NCI-H1436 treated with DMSO at 0.1 percent for 48 hours (cell line): ENCODE data around the gene KLHL14.
"Not testable (repeated sequence)": the region's sequence is repeated elsewhere in the genome, so short reads cannot be mapped to it uniquely, and the experiment has no call there.

Experiments used
- DNase-seq: peaks from one replicate; lab custom pipeline; 2025; lab: John Stamatoyannopoulos, UW

Gene KLHL14

DNA sequence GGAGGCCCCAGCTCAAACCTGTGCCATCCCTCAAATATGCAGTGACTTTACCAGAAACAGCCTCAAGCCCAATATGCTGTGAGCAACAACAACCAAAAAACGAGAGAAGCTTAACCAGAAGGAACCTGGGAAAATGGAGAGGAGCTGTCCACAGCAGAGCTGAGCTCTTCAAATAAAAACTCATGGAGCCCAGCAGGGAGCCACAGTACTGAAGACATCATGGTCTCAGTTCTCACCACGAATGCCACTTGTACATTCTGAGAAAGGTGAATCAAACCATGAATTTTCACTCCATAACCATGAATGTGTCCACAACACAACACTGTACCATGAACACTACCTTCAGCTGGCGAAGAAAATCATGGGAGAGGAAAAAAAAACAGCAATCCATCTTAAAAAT, 50.5 kb downstream of the KLHL14 start:
- DNase-seq: no peak

DNA sequence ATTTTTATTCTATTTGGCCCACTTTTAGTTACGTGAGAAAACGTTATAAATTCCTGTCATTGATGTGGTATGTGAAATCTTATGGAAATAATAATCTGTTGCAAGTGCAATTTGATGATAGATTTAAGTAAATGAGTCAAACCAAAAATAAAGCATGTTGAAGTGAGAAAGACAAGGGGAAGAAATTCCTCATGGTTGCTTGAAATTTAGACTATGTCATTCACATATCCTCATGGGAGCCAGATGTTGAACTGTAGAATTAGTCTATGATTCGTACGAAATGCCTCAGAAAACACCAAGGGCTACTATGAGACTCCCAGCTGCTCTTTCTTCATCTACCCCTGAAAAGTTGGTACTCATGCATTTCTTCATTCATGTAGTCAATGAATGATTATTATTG, 55.7 kb downstream of the KLHL14 start:
- DNase-seq: no peak

DNA sequence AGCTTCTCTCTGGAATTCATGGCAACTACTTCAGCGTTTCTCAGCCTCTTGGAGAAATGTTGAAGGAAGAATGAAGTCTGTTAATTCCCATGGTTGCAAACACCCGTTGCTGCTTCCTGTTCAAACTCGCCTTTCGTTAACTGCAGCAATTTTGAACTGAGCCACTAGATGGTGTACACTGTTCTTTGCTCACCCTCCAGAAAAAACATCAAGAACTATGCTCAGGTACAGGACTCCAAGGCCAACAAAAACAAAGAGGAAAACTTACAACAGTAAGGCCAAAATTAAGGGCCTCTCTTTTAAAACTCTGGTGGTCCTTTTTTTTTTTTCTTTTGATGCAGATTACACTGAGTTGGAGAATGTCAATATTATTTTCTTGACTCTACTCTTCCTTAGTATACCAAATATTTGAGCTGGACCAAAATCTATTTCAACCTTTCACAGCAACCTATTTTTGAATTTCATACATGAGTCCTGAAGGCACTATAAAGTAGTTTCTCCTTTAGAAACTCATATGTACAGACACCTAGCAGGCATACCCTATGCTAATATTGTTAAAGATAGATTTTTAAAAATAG, 58.2 kb downstream of the KLHL14 start:
- peak; percentile 36 for DNase-seq

DNA sequence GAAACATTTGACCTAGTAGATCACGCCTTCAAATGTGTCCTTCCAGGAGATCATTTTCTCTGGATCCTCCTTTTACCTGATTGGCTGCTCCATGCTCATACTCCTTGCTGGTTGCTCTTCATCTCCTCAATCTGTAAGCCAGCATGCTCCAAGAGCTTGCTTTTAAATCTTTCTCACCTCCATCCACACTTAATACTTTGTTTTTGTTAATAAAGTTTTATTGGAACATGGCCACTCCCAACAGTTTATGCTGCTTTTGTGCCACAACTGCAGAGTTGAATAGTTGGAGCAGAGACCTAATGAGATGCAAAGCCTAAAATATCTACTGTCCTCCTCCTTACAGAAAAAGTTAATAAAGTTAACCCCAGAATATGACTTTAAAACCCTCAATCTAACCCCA, 60.0 kb downstream of the KLHL14 start:
- DNase-seq: no peak

DNA sequence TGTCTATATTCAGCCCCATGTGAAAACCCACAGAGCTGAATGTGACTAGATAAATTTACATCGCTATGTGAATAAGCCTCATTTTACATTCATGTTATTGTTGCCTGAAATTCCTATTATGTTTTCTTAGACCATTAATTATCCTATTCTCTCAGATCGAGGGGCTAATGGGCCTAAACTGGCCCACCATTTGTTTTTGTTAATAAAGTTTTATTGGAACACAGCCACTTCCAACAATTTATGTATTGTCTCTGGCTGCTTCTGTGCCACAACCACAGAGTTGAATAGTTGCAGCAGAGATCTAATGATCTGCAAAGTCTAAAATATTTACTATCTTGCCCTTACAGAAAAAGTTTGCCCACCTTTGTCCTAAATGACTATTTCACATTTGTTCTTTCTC, 61.0 kb downstream of the KLHL14 start:
- no peak for DNase-seq

DNA sequence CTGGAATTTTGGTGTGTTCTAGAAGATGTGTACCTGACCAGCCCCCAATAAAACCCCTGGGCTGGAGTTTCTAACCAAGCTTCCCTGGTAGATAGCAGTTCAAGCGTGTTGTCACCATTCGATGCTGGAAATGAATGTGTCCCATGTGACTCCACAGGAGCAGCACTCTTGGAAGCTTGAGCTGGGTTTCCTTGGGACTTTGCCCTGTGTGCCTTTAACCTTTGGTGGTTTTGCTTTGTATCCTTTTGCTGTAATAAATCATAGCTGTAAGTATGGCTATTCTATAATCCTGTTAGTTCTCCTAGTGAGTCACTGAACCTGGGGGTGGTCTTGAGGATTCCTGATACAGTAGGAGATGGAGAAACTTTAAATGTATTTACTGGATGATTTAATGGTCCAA, 65.2 kb downstream of the KLHL14 start:
- no peak for DNase-seq

DNA sequence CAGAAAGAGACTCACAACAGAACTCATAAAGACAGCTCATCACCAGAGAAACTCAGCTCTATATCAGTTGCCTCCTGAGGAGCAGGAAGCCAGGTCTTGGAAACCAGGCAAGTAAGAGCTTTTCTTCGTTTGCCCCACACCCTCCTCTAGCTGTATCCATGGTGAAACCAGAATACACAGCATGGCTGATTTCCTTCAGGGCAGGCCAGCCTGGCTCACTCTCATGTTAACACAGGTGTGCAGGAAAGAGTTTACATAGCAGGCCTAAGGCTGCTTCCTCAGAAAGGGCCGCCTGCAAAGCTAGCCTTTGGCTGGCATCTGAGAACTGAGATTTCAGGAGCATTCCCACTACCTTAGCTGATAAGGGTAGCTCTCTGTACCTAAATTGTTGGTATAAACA, 65.7 kb downstream of the KLHL14 start:
- DNase-seq: no peak

DNA sequence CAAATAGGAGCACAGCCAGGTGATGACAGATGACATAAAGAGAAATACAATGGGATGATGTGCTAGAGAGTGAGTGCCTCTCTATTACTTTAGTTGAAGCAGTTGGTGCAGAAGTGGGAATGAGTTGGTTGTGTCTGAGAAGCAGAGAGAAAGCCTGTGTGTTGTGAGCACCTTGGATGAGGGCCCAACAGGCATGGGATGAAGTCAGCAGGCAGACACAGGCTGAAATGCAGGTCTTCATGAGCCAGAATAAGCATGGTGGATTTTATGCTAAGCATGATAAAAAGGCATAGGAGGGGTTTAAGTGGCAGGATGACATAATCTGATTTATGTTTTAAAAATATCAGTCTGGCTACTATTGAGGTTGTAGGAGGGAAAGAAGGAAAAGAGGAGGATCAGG, 71.5 kb downstream of the KLHL14 start:
- DNase-seq: no peak

DNA sequence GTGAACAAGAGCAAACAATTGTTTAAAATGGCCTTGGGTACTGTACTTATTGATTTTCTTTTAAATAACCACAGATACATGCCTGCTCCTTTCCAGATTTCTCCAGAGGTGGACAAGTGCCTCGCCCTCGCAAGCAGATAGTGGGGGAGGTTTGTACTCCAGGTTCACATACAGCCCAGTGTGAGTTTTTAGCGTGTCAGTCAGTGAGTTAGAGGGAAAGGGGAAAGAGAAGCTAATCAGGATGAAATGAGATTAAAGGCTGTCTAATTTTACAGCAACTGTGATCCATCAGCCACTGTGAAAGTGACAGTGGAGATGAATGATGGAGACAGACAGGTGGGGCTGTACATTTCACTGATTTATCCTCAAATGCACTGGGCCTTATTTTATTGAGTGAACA, 74.7 kb downstream of the KLHL14 start:
- DNase-seq: no peak

DNA sequence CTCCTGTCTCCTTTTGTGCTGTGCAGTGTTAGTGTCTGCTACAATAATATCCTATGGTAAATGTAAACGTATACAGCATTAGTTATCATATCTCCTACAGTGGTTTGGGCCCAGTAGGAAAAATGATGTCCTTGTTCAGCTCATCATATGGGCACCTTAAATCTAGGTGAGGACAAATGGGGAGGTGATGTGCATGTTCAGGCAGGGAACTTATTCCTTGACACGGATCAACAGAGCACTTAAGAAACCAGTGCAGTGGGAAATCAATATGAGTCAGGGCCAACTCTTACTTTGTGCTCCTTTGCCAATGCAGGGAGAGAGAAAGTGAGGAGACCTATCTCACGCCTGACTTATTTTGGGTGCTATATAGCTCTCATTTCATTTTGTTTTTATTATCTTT, 76.4 kb downstream of the KLHL14 start:
- no peak for DNase-seq

DNA sequence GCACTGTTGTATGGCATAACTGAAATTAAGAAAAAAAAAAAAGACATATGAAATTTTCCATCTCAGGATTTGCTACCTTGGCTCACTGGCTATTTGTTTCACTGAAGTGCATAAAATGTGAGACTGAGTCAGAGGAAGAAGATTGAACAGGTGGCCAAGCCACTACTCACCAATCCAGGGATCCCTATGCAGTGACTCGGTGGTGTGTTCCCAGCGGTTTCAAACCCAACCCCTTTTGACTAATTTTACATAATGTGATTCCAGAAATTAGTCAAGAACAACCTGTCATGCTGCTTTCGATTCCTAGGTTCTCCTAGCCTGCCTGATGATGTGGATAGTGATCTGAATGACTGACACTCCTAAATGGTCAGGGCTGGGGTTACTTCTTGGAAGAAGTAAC, 77.3 kb downstream of the KLHL14 start:
- no peak for DNase-seq

DNA sequence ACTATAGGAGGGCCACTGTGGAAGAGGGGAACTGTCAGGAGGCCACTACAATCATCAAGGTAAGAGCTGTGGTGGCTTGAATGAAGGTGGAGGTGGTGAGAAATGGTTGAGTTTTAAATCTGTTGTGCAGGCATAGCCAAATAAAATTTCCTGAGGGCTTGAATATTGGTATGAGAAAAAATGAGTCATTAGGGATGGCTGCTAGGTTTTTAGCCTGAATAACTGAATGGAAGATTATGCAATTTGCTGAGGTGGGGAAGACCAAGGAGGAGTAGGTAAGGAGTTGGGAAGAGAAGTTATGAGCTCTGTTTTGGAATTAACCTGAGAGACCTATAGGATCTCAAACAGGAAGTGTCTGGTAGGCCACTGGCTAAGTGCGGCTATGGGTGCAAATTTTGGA, 84.0 kb downstream of the KLHL14 start:
- no peak for DNase-seq

DNA sequence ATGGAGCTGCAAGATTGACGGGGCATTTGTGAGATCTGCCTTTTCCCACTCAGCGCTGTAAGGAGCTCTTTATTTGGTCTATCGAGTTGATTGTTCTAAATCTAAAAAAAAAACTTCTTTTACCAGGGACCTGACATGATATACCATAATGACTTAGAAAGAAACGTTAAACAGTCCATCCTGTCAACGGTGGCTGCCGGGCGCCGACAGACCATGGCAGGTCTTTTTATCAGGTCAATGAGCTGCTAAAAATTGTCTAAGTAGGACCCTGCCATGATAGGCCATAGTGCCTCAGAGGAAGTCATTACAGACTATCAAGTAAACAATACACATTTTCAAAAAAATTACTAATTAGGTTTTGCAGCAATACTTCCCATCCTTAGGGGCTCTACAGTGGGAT, 87.9 kb downstream of the KLHL14 start:
- DNase-seq: no peak

DNA sequence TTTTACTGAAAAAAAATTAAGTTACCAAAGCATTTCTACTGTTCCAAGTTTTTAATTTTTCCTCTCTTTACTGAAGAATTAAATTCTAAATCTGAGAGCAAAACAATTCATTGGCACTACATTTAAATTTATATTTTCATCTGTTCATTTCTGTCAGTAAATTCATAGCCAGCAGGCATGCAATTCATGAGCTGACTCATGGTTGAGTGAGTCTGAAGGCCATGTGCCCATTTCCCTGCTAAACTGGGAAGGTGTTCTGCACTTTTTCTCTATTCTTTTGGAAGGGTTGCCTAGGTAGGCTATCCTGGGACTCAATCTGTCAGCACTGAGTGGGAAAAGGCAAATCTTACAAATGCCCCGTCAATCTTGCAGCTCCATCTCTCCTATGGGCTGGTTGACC, 88.7 kb downstream of the KLHL14 start:
- no peak for DNase-seq

DNA sequence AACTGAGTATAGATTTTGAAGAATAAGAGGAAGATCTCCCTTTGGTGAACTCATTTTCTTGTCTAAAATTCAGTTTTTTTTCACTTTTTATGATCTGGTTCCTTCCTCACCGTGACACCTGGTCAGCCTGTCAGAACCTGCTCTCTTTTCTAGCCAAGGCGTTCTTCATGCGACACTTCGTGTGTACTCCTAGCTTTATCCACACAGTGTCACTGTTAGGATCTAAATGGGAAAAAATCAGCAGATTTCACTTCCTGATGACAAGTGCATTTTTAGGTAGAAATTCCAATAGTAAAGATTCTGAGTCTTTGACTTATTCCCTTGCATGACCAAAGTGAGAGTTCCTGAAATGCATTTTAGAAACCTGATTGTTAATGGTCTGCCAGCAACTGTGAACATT, 89.8 kb downstream of the KLHL14 start:
- no peak for DNase-seq

DNA sequence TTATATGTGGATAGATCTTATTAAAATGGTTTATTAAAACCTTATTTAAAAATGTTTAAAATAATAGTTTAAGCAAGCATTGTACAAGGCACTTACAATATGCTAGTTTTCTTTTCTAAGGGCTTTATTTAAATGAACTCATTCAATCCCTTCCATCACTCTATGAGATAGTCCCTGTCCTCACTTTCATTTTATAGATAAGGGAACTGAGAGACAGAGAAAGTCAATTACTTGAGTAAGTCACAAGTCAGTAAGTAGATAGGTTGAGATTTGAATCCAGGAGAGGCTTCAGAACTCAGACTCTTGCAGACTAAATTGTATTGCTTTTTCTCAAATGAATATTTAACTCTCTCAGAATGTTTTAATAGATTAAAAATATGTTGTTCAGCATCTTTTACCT, 95.2 kb downstream of the KLHL14 start:
- DNase-seq: no peak

DNA sequence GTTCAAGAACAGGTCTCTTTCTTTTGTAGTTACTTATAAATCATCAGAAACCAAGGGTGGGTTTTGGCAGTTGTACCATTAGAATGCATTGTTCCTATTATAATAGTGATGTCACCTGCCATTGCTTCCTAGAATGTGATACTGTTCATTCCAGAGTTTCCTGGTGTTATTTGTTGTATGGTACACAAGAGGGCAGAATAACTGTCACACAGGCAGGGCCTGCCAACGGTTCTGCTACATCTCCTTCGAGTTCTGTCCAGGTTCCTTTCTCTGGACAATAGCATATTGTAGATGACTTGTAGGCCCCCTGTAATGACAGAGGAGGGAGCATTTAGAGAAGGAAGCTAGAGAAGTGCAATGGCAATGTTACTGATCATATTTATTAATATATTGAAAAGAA, 98.3 kb downstream of the KLHL14 start:
- no peak for DNase-seq

DNA sequence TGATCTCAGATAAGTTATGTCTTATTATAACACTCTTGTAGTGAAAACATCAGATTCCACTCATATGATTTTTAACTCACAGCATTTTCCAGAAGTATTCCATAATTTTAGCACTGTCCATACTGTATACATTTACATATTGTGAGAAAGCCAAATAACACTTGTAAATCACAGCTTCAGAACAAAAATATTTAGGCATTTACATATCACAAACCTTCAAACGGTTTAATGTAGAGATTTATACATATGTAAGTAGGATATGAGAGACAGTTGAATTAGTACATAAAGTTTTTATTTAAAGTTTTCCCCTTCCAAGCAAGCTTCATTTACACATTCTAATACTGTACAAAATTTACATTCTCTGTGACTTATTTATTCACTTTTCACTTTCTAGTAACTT, 100.4 kb downstream of the KLHL14 start:
- DNase-seq: no peak

DNA sequence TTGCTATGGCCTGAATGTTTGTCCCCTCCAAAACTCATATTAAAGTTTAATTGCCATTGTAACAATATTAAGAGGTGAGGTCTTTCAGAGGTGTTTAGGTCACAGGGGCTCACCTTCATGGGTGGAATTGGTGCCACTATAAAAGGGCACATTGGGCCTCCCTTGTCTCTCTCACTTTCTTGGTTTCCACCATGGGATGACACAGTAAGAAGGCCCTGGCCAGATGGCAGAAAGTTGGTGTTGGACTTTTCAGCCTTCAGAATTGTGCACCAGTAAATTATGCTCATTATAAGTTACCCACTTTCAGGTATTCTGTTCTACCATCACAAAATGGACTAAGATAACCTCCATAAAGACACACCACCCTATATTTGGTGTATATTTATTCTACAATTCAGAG, 102.1 kb downstream of the KLHL14 start:
- DNase-seq: no peak

DNA sequence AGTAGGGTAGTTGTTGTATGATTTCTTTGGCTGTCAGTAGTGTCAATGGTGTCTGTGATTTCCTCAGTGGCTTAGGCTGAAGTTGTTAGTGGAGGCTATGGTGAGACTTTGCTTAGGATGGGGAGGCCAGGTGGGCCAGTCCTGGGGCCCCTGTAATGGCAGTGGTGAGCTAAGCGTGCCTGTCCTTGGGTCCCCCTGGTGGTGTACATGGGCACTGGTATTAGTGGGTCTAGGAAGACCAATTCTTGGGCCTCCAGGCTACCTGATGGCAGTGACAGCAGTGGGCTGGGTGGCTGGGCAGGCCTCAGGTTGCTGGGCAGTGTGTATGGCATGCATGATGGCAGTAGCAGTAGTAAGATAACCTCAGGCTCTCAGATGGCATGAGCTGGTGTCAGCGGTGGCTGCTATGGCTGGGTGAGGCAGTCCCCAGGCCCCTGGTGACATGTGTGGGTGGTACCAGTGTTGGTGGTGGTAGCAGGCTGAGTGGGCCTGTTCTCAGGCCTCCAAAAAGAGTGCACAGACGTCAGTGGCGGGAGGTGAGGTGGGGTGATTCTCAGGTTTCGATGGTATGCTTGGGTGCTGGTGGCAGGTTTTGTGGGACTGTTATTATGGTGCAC, 103.2 kb downstream of the KLHL14 start:
- DNase-seq: no peak

DNA sequence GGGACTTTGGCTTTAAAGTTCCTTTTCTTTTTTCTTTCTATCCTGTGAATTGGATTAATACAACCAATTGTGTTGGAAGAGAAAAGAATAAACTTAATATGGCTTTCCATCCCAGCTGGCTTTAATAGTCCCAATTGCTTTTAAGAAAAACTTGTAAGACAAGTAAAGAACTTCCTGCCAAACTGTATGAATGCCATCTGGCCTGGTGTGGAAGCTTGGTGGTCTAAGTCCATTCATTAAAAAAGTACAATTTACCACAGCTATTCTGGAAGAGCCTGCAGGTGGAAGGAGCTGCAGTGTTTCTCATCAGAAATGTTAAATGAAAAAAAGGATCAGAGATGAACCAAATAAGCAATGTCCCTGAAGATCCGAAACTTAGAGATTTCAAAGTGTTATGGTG, 103.9 kb downstream of the KLHL14 start:
- DNase-seq: no peak

DNA sequence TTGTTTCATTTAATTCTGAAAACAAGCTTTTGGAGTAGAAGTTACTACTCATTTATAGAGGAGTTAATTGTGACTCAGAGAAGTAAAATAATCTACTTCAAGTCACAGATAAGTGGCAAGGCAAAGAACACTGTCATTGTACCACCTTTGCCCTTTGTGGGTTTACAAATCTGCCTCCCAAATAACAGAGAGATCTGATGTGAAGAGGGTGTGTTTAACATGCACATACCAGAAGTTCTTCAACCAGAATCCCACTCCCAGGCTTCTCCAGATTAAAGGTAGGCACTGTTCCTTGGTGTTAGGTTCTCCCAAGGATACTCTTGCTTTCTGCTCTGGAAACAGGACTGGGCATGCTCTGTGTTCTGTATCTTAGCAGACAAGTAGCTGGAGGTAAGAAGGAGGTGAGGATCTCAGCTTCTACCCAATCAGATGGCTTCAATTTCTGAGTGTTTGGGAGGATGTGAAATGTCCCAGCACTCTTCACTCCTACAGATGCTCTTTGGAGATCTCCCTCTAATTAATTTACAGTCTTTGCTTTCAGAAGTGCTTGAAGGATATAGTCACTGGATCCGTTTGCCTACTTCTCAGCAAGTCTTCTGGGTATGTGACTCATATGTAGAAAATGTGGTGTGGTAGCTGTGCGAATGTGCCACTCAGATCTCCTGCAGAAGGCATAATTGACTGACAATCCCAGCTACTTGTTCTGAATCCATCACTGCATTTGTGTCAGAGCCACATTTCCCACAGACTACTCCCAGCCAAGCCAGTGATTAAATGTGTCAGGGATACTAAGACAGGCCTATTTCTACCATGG, 111.1 kb downstream of the KLHL14 start:
- DNase-seq: no peak

DNA sequence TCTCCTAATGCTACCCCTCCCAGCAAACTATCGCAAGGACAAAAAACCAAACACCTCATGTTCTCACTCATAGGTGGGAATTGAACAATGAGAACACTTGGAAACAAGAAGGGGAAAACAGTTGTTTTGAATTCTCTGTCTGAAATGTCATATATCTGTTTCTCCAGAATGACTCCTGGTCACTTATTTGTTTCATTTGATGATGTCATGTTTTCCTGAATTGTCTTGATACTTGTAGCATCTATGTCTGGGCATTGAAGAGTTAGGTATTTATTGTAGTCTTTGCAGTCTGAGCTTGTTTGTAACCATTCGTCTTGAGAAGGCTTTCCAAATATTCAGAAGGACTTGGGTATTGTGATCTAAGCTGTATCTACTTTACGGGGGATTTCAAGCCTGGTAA, 118.3 kb downstream of the KLHL14 start:
- not testable (repeated sequence) for DNase-seq

DNA sequence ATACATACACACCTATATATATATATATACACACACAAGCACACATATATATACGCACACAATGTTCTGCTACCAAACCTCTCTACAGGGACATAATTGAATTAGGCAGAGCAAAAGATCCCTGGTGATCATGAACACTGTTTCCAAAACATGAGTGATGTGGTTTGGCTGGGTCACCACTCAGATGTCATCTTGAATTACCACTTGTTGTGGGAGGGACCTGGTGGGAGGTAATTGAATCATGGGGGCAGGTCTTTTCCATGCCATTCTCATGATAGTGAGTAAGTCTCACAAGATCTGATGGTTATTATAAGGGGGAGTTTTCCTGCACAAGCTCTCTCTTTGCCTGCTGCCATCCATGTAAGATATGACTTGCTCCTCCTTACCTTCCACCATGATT, 135.2 kb downstream of the KLHL14 start:
- DNase-seq: not testable (repeated sequence)
